CD14-positive monocyte (primary cell): ENCODE data around the gene DNAJC19. TPM values are rescaled to one million over a fixed set of nuclear protein-coding genes. Genes with fewer than 3 reads are reported as not detected.

Experiments
- DNase-seq, 3 donors: peaks; one replicate each; pipeline ENCODE4 v3.0.0-alpha.2; 2011 to 2022
- H2AFZ ChIP-seq: 2 replicates; pipeline ENCODE4 v1.6.0; 2012; ENCODE audit warnings: mild to moderate bottlenecking, low read depth, low read length, inconsistent platforms; ENCODE audit not compliant: insufficient read depth, poor library complexity, severe bottlenecking
- H3K27ac ChIP-seq, 2 donors: 1 replicate in 1 of 2; 2 replicates in 1 of 2; pipeline ENCODE4 v1.5.1; 2012 to 2013; ENCODE audit warnings: low read length in 2 of 2, control low read depth in 1 of 2, inconsistent platforms in 1 of 2, low read depth in 1 of 2, mild to moderate bottlenecking in 1 of 2
- H3K27me3 ChIP-seq, 2 donors: one replicate each; pipeline versions ENCODE4 v1.6.0 to v1.6.1; 2011 to 2013; ENCODE audit warnings: low read length in 2 of 2; ENCODE audit not compliant: control insufficient read depth in 2 of 2, insufficient read depth in 2 of 2
- H3K36me3 ChIP-seq, 2 donors: replicated peaks in 1 of 2; 1 replicate in 1 of 2; 2 replicates in 1 of 2; pipeline versions ENCODE4 v1.5.1 to v1.6.1; 2012 to 2013; ENCODE audit warnings: low read length in 2 of 2, control low read depth in 1 of 2, inconsistent platforms in 1 of 2, mild to moderate bottlenecking in 1 of 2; ENCODE audit not compliant: insufficient read depth in 2 of 2, control insufficient read depth in 1 of 2
- H3K4me1 ChIP-seq, 2 donors: 1 replicate in 1 of 2; 2 replicates in 1 of 2; pipeline versions ENCODE4 v1.5.1 to v1.6.1; 2012 to 2013; ENCODE audit warnings: low read length in 2 of 2, control low read depth in 1 of 2, inconsistent platforms in 1 of 2, mild to moderate bottlenecking in 1 of 2, moderate library complexity in 1 of 2; ENCODE audit not compliant: insufficient read depth in 2 of 2, control insufficient read depth in 1 of 2
- H3K4me2 ChIP-seq: replicated peaks from 2 replicates; pipeline ENCODE3; 2012; ENCODE audit warnings: low read length, moderate library complexity, mild to moderate bottlenecking; ENCODE audit not compliant: poor library complexity, severe bottlenecking; ENCODE audit errors: extremely low read depth
- H3K4me3 ChIP-seq, 3 experiments: fragments of 200-600 bp in 1 of 3; sonication (generic) in 1 of 3; replicated peaks in 1 of 3; 1 replicate in 2 of 3; 2 replicates in 1 of 3; pipeline ENCODE4 v1.5.1; 2011 to 2013; ENCODE audit warnings: low read length in 3 of 3, mild to moderate bottlenecking in 3 of 3, control low read depth in 2 of 3, low read depth in 2 of 3, inconsistent platforms in 1 of 3, moderate library complexity in 1 of 3
- H3K79me2 ChIP-seq: 2 replicates; pipeline ENCODE4 v1.6.0; 2012; ENCODE audit warnings: mild to moderate bottlenecking, control low read depth, inconsistent platforms, low read length, moderate library complexity; ENCODE audit not compliant: insufficient read depth
- H3K9ac ChIP-seq: 2 replicates; pipeline ENCODE4 v1.6.0; 2017; ENCODE audit warnings: low read length, mild to moderate bottlenecking; ENCODE audit not compliant: insufficient read depth, poor library complexity, severe bottlenecking
- H3K9me3 ChIP-seq, 2 donors: replicated peaks in 1 of 2; 1 replicate in 1 of 2; 2 replicates in 1 of 2; pipeline versions ENCODE4 v1.5.1 to v1.6.1; 2012 to 2013; ENCODE audit warnings: low read length in 2 of 2, control low read depth in 1 of 2; ENCODE audit not compliant: control insufficient read depth in 1 of 2, insufficient read depth in 1 of 2
- H4K20me1 ChIP-seq: 2 replicates; pipeline ENCODE4 v1.6.0; 2012; ENCODE audit warnings: mild to moderate bottlenecking, low read length, control low read depth, moderate library complexity; ENCODE audit not compliant: insufficient read depth
- H3K27ac Mint-ChIP-seq, 7 donors: one replicate each; pipeline ENCODE4 v1.8.0; 2020; ENCODE audit warnings: mild to moderate bottlenecking in 7 of 7, mixed read lengths in 7 of 7, moderate library complexity in 6 of 7, inconsistent platforms in 2 of 7
- H3K27me3 Mint-ChIP-seq, 3 donors: one replicate each; pipeline ENCODE4 v1.8.0; 2021 to 2022; ENCODE audit warnings: low read depth in 3 of 3, mild to moderate bottlenecking in 3 of 3, mixed read lengths in 3 of 3, moderate library complexity in 3 of 3, inconsistent platforms in 1 of 3
- H3K36me3 Mint-ChIP-seq, 2 donors: one replicate each; pipeline ENCODE4 v1.8.0; 2020; ENCODE audit warnings: mixed read lengths in 2 of 2, inconsistent platforms in 1 of 2, mild to moderate bottlenecking in 1 of 2
- H3K4me1 Mint-ChIP-seq: one replicate; pipeline ENCODE4 v1.8.0; 2020; ENCODE audit warnings: mild to moderate bottlenecking, mixed read lengths
- H3K4me3 Mint-ChIP-seq, 2 donors: one replicate each; pipeline ENCODE4 v1.8.0; 2020; ENCODE audit warnings: mild to moderate bottlenecking in 2 of 2, mixed read lengths in 2 of 2, moderate library complexity in 1 of 2
- H3K9me3 Mint-ChIP-seq, 7 donors: one replicate each; pipeline ENCODE4 v1.8.0; 2020 to 2022; ENCODE audit warnings: mixed read lengths in 7 of 7, mild to moderate bottlenecking in 6 of 7, moderate library complexity in 6 of 7, inconsistent platforms in 2 of 7
- WGBS: methylation state at CpG from one replicate; pipeline ENCODE4 v1.1.5; 2013; ENCODE audit warnings: missing lambda C conversion rate; ENCODE audit not compliant: insufficient coverage; 5-methylcytosine and 5-hydroxymethylcytosine counted together
- intact Hi-C, 2 donors: fragments of 100-400 bp; cut with micrococcal nuclease; formaldehyde crosslinking; loops; one replicate each; pipeline versions ENCODE4 v1.15.0 to v1.15.1; 2023
- polyA plus RNA-seq, 3 donors: library from polyadenylated mRNA; depleted of rRNA in 1 of 3; unstranded in 2 of 3; stranded (reverse) in 1 of 3; fragments of 300-500 nt in 2 of 3; fragments of >200 nt in 1 of 3; fragmentation: Illumina TruSeq in 2 of 3; gene quantifications; 1 replicate in 2 of 3; 2 replicates in 1 of 3; pipeline ENCODE4 v1.2.3, GENCODE V29; 2012 to 2021
- TF ChIP-seq, protein P1 (sequence below): fragments of 200-600 bp; IDR thresholded peaks from one replicate; pipeline ENCODE4 v1.8.0; 2022; ENCODE audit warnings: antibody characterized with exemption, mild to moderate bottlenecking

The DNAJC19 gene
- polyA plus RNA-seq, 3 donors = 10.7 to 44.7 (median 44.0) TPM

DNA sequence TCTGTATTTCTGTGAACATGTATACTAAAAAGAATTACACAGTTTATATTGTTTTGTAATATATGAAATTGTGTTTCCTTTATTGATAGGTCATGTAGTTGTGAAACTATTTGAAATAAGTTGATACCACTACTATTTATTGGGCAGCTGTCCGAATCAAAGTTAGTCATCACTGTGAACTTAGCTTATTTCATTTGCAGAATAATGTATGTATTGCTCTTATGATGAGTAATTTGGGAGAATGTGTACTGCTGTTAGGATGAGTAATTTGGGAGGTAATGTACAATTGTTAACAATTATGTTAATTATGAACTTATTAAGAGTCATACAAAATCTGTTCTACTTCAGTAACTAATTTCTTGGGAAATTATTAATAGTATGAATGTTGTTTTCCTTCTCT is 54.9 kb downstream of the DNAJC19 start:
- H3K27ac ChIP-seq = no peak overlapping the region
- no peak overlapping the region for H3K4me3 Mint-ChIP-seq
- H3K27me3 Mint-ChIP-seq = no peaks in the 10 kb centered on the region
- H3K27ac Mint-ChIP-seq = no peak overlapping the region
- no peak overlapping the region for H3K4me3 ChIP-seq
- H3K4me1 Mint-ChIP-seq = no peaks in the 10 kb centered on the region
- no peak overlapping the region for H2AFZ ChIP-seq
- H3K9me3 ChIP-seq = no peaks in the 10 kb centered on the region
- H3K4me1 ChIP-seq = no peaks in the 10 kb centered on the region
- TF ChIP-seq, protein P1, sequence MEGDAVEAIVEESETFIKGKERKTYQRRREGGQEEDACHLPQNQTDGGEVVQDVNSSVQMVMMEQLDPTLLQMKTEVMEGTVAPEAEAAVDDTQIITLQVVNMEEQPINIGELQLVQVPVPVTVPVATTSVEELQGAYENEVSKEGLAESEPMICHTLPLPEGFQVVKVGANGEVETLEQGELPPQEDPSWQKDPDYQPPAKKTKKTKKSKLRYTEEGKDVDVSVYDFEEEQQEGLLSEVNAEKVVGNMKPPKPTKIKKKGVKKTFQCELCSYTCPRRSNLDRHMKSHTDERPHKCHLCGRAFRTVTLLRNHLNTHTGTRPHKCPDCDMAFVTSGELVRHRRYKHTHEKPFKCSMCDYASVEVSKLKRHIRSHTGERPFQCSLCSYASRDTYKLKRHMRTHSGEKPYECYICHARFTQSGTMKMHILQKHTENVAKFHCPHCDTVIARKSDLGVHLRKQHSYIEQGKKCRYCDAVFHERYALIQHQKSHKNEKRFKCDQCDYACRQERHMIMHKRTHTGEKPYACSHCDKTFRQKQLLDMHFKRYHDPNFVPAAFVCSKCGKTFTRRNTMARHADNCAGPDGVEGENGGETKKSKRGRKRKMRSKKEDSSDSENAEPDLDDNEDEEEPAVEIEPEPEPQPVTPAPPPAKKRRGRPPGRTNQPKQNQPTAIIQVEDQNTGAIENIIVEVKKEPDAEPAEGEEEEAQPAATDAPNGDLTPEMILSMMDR = no peak
- H3K9ac ChIP-seq = no peak overlapping the region
- peaks cover 97% of the 10 kb centered on the region for H3K79me2 ChIP-seq
- intact Hi-C loops = no loop called here
- H4K20me1 ChIP-seq = peaks cover 86% of the 10 kb centered on the region
- peaks cover 26 to 54% of the 10 kb centered on the region in 2 donors for H3K36me3 ChIP-seq
- no peak overlapping the region for H3K4me2 ChIP-seq
- peaks cover 30 to 45% of the 10 kb centered on the region in 2 donors for H3K36me3 Mint-ChIP-seq
- WGBS = no CpG with 5 or more reads among the region's 1 CpG
- no peak for DNase-seq
- no peaks in the 10 kb centered on the region for H3K9me3 Mint-ChIP-seq
- no peaks in the 10 kb centered on the region for H3K27me3 ChIP-seq

Other genes starting within 250 kb of the DNAJC19 start
- gene FXR1, start 77.1 kb downstream of the DNAJC19 start, polyA plus RNA-seq = 10 to 100 TPM; 22.4 to 58.6 (median 32.3) TPM